SJCRH30 (cell line): ENCODE data around the gene SKIC2. TPM values are rescaled to one million over a fixed set of nuclear protein-coding genes. Genes with fewer than 3 reads are reported as not detected.
"Not testable (repeated sequence)": the region's sequence is repeated elsewhere in the genome, so short reads cannot be mapped to it uniquely, and the experiment has no call there.

Experiments
- DNase-seq, 2 experiments: peaks; one replicate each; pipeline ENCODE4 v3.0.0-alpha.2; 2015 to 2020
- H3K27ac ChIP-seq: fragments of 250-450 bp; sonication (Bioruptor Pico); 2 replicates; pipeline ENCODE4 v1.5.1; 2020; ENCODE audit warnings: mild to moderate bottlenecking, moderate library complexity
- H3K27me3 ChIP-seq: fragments of 250-450 bp; sonication (Bioruptor Pico); 2 replicates; pipeline ENCODE4 v1.5.1; 2020; ENCODE audit warnings: mild to moderate bottlenecking, moderate library complexity
- H3K36me3 ChIP-seq: fragments of 250-450 bp; sonication (Bioruptor Pico); 2 replicates; pipeline ENCODE4 v1.5.1; 2020; ENCODE audit warnings: mild to moderate bottlenecking, moderate library complexity
- H3K4me1 ChIP-seq: fragments of 250-450 bp; sonication (Bioruptor Pico); 2 replicates; pipeline ENCODE4 v1.5.1; 2020; ENCODE audit warnings: mild to moderate bottlenecking, moderate library complexity
- H3K4me3 ChIP-seq: fragments of 250-450 bp; sonication (Bioruptor Pico); 2 replicates; pipeline ENCODE4 v1.5.1; 2020; ENCODE audit warnings: mild to moderate bottlenecking, moderate library complexity
- H3K9me3 ChIP-seq: fragments of 250-450 bp; sonication (Bioruptor Pico); replicated peaks from 2 replicates; pipeline ENCODE4 v1.5.1; 2020; ENCODE audit warnings: mild to moderate bottlenecking, moderate library complexity
- total RNA-seq: library from RNA; depleted of rRNA; stranded (reverse); fragments of >200 nt; shearing (Covaris generic); gene quantifications from 2 replicates; pipeline ENCODE4 v1.2.3, GENCODE V29; 2014

Gene SKIC2
- total RNA-seq, 1 experiment from 2014 or later: 37.4 TPM

DNA sequence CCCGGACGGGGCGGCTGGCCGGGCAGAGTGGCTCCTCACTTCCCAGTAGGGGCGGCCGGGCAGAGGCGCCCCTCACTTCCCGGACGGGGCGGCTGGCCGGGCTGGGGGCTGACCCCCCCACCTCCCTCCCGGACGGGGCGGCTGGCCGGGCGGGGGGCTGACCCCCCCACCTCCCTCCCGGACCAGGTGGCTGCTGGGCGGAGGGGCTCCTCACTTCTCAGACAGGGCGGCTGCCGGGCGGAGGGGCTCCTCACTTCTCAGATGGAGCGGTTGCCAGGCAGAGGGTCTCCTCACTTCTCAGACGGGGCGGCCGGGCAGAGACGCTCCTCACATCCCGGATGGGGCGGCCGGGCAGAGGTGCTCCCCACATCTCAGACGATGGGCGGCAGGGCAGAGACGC, 26.8 kb upstream of the SKIC2 start:
- not testable (repeated sequence) for H3K27ac ChIP-seq, H3K4me1 ChIP-seq, H3K9me3 ChIP-seq, H3K36me3 ChIP-seq, H3K27me3 ChIP-seq, DNase-seq, H3K4me3 ChIP-seq

DNA sequence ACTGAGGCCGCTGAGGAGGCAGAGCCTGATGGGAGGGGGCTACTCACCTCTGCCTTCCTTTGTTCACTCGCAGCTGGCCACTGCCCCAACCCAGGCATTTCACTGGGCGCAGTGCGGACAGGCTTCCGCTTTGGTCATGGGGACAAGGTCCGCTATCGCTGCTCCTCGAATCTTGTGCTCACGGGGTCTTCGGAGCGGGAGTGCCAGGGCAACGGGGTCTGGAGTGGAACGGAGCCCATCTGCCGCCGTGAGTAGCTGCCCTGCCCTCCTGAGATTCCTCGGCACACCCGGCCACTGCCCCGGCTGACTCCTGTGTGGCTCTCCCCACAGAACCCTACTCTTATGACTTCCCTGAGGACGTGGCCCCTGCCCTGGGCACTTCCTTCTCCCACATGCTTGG, 25.4 kb upstream of the SKIC2 start:
- no peaks in the 10 kb centered on the region for H3K9me3 ChIP-seq
- no peaks in the 10 kb centered on the region for H3K27me3 ChIP-seq
- H3K4me3 ChIP-seq: no peak overlapping the region
- DNase-seq: no peak
- H3K36me3 ChIP-seq: no peaks in the 10 kb centered on the region
- H3K27ac ChIP-seq: no peak overlapping the region
- H3K4me1 ChIP-seq: no peaks in the 10 kb centered on the region

GRCh38 chr6:31935021-31935420, 24.0 kb upstream of the SKIC2 start:
- Histone ChIP-seq H3K9me3 (no peaks in the 10 kb centered on the region), H3K36me3 (no peaks in the 10 kb centered on the region), H3K27me3 (no peaks in the 10 kb centered on the region), H3K4me1 (no peaks in the 10 kb centered on the region), H3K4me3 (no peak overlapping the region), H3K27ac (no peak overlapping the region)
- DNase-seq: no peak

GRCh38 chr6:31935823-31936222, 23.2 kb upstream of the SKIC2 start:
- Histone ChIP-seq H3K27ac (no peak overlapping the region), H3K36me3 (no peaks in the 10 kb centered on the region), H3K4me3 (no peak overlapping the region), H3K9me3 (no peaks in the 10 kb centered on the region), H3K27me3 (no peaks in the 10 kb centered on the region), H3K4me1 (0 out of 2 replicates have a peak, but pooled peaks cover 4% of the 10 kb centered on the region)
- DNase-seq: no peak

GRCh38 chr6:31940256-31940664, 18.7 kb upstream of the SKIC2 start:
- no peaks in the 10 kb centered on the region for H3K36me3 ChIP-seq
- no peaks in the 10 kb centered on the region for H3K9me3 ChIP-seq
- H3K4me3 ChIP-seq: no peak overlapping the region
- no peak for DNase-seq
- 0 out of 2 replicates have a peak, but pooled peaks cover 4% of the 10 kb centered on the region for H3K4me1 ChIP-seq
- peaks cover 9% of the 10 kb centered on the region; the same call in 1 of the 2 replicates for H3K27me3 ChIP-seq
- H3K27ac ChIP-seq: no peak overlapping the region

DNA sequence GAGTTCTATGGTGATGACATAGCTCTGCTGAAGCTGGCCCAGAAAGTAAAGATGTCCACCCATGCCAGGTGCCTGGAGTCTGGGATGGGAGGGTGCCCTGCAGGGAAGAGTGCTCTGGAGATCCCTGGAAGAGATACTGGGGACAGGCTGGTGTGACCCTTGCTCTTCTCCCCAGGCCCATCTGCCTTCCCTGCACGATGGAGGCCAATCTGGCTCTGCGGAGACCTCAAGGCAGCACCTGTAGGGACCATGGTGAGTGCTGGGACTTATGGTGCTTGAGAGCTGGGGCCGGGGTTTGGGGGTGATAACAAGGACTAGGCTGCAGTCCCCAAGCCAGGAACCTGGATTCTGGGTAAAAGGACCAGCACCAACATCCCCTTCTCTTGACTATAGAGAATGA, 15.2 kb upstream of the SKIC2 start:
- no peaks in the 10 kb centered on the region for H3K36me3 ChIP-seq
- peaks cover 11% of the 10 kb centered on the region; the same call in 1 of the 2 replicates for H3K27me3 ChIP-seq
- H3K4me3 ChIP-seq: no peak overlapping the region
- H3K4me1 ChIP-seq: peaks cover 4% of the 10 kb centered on the region; the same call in 1 of the 2 replicates
- no peaks in the 10 kb centered on the region for H3K9me3 ChIP-seq
- DNase-seq: no peak
- H3K27ac ChIP-seq: no peak overlapping the region

DNA sequence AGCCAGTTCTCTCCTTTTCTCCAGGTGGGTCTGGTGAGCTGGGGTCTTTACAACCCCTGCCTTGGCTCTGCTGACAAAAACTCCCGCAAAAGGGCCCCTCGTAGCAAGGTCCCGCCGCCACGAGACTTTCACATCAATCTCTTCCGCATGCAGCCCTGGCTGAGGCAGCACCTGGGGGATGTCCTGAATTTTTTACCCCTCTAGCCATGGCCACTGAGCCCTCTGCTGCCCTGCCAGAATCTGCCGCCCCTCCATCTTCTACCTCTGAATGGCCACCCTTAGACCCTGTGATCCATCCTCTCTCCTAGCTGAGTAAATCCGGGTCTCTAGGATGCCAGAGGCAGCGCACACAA, 13.8 kb upstream of the SKIC2 start:
- Histone ChIP-seq H3K36me3 (no peaks in the 10 kb centered on the region), H3K4me1 (peaks cover 9% of the 10 kb centered on the region; the same call in 1 of the 2 replicates), H3K9me3 (no peaks in the 10 kb centered on the region), H3K27me3 (peaks cover 11% of the 10 kb centered on the region; the same call in 1 of the 2 replicates), H3K27ac (no peak overlapping the region), H3K4me3 (no peak overlapping the region)
- DNase-seq: no peak

- Histone ChIP-seq H3K27me3 (peaks cover 11% of the 10 kb centered on the region; the same call in 1 of the 2 replicates), H3K4me1 (peaks cover 5% of the 10 kb centered on the region; the same call in 1 of the 2 replicates), H3K4me3 (no peak within 1 kb of the TSS), H3K9me3 (no peaks in the 10 kb centered on the region), H3K36me3 (no peaks in the 10 kb centered on the region; the same call in 1 of the 2 replicates), H3K27ac (no peak within 1 kb of the TSS)
- DNase-seq: no peak
Observed at GRCh38 chr6:31945507-31946369, 13.2 kb upstream of the SKIC2 start, which contains the start of gene CFB. Gene CFB, plus strand, starts transcription at chr6:31946095. Its CDS starts 127 bp downstream, at chr6:31946222.

- peaks cover 3% of the 10 kb centered on the region; the same call in 1 of the 2 replicates for H3K36me3 ChIP-seq
- H3K4me1 ChIP-seq: peaks cover 5% of the 10 kb centered on the region; the same call in 1 of the 2 replicates
- H3K4me3 ChIP-seq: no peak overlapping the region
- DNase-seq: no peak
- no peak overlapping the region for H3K27ac ChIP-seq
- H3K9me3 ChIP-seq: no peaks in the 10 kb centered on the region
- H3K27me3 ChIP-seq: peaks cover 11% of the 10 kb centered on the region; the same call in 1 of the 2 replicates
Observed at GRCh38 chr6:31946370-31946885, 12.5 kb upstream of the SKIC2 start.

DNA sequence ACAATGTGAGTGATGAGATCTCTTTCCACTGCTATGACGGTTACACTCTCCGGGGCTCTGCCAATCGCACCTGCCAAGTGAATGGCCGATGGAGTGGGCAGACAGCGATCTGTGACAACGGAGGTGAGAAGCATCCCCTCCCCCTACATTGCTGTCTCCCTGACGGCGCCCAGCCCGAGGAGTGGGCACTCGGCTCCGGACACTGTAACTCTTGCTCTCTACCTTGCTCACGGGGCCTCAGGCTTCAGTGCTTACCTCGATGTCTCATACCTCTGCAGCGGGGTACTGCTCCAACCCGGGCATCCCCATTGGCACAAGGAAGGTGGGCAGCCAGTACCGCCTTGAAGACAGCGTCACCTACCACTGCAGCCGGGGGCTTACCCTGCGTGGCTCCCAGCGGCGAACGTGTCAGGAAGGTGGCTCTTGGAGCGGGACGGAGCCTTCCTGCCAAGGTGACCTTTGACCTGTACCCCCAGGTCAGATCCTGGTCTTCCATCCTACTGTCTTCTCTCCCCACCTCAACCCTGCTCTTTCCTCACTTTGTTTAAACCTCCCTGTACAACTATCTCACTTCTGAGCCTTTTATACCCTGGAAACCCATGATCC, 11.8 kb upstream of the SKIC2 start:
- peaks cover 11% of the 10 kb centered on the region; the same call in 1 of the 2 replicates for H3K27me3 ChIP-seq
- H3K4me1 ChIP-seq: peaks cover 5% of the 10 kb centered on the region; the same call in 1 of the 2 replicates
- peaks cover 11% of the 10 kb centered on the region for H3K36me3 ChIP-seq
- no peaks in the 10 kb centered on the region for H3K9me3 ChIP-seq
- H3K27ac ChIP-seq: no peak overlapping the region
- H3K4me3 ChIP-seq: no peak overlapping the region
- DNase-seq: no peak

DNA sequence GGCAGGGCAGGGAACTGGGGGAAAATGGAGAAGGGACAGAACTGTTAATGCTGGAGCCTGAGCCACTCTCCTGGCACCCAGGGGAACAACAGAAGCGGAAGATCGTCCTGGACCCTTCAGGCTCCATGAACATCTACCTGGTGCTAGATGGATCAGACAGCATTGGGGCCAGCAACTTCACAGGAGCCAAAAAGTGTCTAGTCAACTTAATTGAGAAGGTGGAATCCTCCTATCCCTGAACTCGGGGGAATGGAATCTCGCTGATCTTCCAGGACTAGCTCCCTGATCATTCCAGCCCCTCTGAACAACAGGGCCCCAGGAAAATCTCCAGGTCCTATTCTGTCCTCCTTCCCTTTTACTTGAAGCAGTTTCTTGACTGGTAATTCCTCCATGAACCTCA, 11.1 kb upstream of the SKIC2 start:
- Histone ChIP-seq H3K27me3 (peaks cover 11% of the 10 kb centered on the region; the same call in 1 of the 2 replicates), H3K9me3 (no peaks in the 10 kb centered on the region), H3K36me3 (peaks cover 17% of the 10 kb centered on the region), H3K27ac (no peak overlapping the region), H3K4me1 (peaks cover 5% of the 10 kb centered on the region; the same call in 1 of the 2 replicates), H3K4me3 (no peak overlapping the region)
- no peak for DNase-seq

DNA sequence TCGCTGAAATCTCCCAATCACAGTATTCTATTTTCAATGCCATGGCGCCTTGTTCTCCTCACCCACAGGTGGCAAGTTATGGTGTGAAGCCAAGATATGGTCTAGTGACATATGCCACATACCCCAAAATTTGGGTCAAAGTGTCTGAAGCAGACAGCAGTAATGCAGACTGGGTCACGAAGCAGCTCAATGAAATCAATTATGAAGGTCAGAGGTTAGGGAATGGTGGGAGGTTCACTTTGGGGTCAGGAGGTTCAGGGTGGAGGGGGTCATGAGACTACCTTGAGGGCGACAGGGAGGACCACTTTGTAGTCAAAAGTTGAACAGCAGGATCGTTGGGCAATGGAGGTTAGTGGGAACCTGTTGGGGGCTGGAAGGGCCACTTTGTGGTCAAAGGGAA, 10.7 kb upstream of the SKIC2 start:
- Histone ChIP-seq H3K4me1 (peaks cover 5% of the 10 kb centered on the region; the same call in 1 of the 2 replicates), H3K27ac (no peak overlapping the region), H3K9me3 (no peaks in the 10 kb centered on the region), H3K36me3 (peaks cover 21% of the 10 kb centered on the region), H3K27me3 (peaks cover 11% of the 10 kb centered on the region; the same call in 1 of the 2 replicates), H3K4me3 (no peak overlapping the region)
- no peak for DNase-seq

DNA sequence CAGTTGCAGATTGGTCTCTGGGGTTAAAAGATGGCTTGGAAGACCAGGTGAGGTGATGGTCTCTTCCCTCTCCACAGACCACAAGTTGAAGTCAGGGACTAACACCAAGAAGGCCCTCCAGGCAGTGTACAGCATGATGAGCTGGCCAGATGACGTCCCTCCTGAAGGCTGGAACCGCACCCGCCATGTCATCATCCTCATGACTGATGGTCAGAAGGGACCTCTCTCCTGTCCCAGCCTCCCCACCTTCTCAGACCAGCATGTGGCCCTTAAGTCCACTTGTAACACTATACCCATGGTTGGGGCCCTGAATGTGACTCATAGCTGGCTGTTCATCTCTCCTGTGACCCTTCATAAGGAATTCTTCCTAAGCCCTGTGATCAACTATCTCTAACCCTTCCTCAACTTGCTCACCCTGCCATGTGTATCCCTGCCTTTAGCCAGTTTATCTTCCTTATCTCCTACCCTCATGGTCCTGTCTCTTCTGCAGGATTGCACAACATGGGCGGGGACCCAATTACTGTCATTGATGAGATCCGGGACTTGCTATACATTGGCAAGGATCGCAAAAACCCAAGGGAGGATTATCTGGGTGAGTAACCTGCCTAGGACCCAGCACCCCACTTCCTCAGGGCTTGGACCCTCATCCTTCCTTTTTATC, 10.1 kb upstream of the SKIC2 start:
- no peak overlapping the region for H3K4me3 ChIP-seq
- peaks cover 5% of the 10 kb centered on the region; the same call in 1 of the 2 replicates for H3K4me1 ChIP-seq
- peaks cover 26% of the 10 kb centered on the region for H3K36me3 ChIP-seq
- DNase-seq: no peak
- H3K27me3 ChIP-seq: peaks cover 11% of the 10 kb centered on the region; the same call in 1 of the 2 replicates
- no peak overlapping the region for H3K27ac ChIP-seq
- H3K9me3 ChIP-seq: no peaks in the 10 kb centered on the region

DNA sequence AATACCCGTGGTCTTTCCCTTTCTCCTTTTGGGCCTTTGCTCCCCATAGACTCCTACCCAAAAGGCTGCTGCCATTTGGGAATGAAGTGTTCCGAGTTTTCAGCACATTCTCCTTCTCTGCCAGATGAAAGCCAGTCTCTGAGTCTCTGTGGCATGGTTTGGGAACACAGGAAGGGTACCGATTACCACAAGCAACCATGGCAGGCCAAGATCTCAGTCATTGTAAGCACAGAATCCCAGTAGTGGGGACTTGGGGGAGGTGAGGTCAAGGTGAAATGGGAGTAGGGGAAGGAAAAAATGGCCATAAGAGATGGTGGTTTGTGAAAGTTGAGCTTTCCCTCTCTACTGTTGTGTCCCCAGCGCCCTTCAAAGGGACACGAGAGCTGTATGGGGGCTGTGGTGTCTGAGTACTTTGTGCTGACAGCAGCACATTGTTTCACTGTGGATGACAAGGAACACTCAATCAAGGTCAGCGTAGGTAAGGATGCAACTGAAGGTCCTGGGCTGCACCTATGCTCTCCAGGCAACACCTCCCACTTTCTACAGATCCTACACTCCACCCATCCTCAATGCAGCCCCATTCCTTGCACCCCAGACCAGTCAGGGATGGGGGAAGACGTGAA, 8.9 kb upstream of the SKIC2 start:
- Histone ChIP-seq H3K27me3 (peaks cover 4% of the 10 kb centered on the region; the same call in 1 of the 2 replicates), H3K36me3 (peaks cover 32% of the 10 kb centered on the region), H3K4me3 (no peak overlapping the region), H3K4me1 (peaks cover 5% of the 10 kb centered on the region; the same call in 1 of the 2 replicates), H3K9me3 (no peaks in the 10 kb centered on the region), H3K27ac (no peak overlapping the region)
- DNase-seq: no peak
